ENCODE measurements around the gene PIGW. TPM values are rescaled to one million over a fixed set of nuclear protein-coding genes. Genes with fewer than 3 reads are reported as not detected.

Gene PIGW
- polyA plus RNA-seq, 3 donors: 3.1 to 5.9 (median 3.7) TPM

DNA sequence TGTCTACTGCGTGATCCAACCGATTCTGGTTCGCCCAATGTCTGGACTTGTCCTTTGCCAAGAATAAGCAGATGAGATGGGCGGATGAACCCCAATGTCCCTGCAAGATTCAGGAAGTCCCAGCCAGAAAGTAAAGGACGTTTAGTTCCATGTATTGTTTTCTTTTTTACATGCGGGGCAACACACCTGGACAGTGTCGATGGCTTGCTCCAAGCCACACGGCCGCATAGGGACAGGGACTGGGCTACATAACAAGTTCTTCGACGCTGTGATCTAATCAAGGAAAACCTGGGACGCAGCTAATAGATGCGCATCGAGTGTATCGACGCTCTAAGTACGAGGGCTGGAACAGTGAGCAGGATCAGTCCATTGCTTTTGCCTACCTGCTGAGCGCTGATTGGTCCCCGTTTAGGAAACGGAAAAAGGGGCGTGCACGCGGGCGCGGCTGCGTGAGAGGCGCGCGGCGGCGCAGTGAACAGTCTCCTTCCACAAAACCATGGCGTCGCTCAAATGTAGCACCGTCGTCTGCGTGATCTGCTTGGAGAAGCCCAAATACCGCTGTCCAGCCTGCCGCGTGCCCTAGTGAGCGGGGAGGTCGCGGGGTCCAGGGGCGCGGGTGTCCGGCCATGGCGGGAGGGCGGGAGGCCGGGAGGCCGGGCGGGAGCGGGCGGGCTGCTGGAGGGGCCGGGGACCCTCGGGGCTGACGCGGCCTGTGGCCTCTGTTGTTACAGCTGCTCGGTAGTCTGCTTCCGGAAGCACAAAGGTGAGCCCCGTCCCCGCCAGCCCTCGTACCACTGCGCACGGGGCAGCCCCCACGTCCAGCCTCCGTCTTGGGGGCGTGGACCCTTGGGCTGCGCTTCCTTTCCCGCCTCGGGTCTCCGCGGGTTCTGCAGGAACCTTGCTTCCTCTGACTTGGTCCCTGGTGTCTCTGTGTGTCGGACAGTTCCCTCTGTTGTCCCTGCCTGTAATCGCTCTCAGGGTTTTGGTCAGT is 48.3 kb upstream of the PIGW start, which contains the start of gene ZNHIT3:
Gene ZNHIT3 (plus strand): TSS at position 478 of the 991 bp plus-strand sequence. CDS start 19 bp downstream, at position 497.
- peaks cover 26% of the 10 kb centered on the region for H4K20me1 ChIP-seq (ENCODE audit: insufficient read depth, low read length)
- H3K27me3 Mint-ChIP-seq (ENCODE audit: low read depth in 3 of 3): peaks cover 12 to 23% (median 14%) of the 10 kb centered on the region in 3 donors
- H3K27me3 ChIP-seq (ENCODE audit: control insufficient read depth in 2 of 2, insufficient read depth in 2 of 2, low read length in 2 of 2): peaks cover 6 to 15% of the 10 kb centered on the region in 2 donors
- intact Hi-C loops (cut with micrococcal nuclease): loop anchor here (5.0 to 10.0 kb wide), 2 partner anchors 46 to 512 kb away; partner anchors contain the start of genes MYO19 (in 1 of the 2) and PIGW (in 1 of the 2)
- H3K79me2 ChIP-seq (ENCODE audit: insufficient read depth, low read length): peaks cover 50% of the 10 kb centered on the region
- TF ChIP-seq, protein P1, sequence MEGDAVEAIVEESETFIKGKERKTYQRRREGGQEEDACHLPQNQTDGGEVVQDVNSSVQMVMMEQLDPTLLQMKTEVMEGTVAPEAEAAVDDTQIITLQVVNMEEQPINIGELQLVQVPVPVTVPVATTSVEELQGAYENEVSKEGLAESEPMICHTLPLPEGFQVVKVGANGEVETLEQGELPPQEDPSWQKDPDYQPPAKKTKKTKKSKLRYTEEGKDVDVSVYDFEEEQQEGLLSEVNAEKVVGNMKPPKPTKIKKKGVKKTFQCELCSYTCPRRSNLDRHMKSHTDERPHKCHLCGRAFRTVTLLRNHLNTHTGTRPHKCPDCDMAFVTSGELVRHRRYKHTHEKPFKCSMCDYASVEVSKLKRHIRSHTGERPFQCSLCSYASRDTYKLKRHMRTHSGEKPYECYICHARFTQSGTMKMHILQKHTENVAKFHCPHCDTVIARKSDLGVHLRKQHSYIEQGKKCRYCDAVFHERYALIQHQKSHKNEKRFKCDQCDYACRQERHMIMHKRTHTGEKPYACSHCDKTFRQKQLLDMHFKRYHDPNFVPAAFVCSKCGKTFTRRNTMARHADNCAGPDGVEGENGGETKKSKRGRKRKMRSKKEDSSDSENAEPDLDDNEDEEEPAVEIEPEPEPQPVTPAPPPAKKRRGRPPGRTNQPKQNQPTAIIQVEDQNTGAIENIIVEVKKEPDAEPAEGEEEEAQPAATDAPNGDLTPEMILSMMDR (IDR thresholded peaks at IDR 0.05): no peak
- H3K27ac ChIP-seq (ENCODE audit: low read depth in 1 of 2, low read length in 2 of 2): peak within 1 kb of the TSS; percentile 45 to 73
- peak within 1 kb of the TSS; percentile 83 to 86 (median 85) for H3K4me3 ChIP-seq (replicated peaks in 1 of 3; ENCODE audit: low read depth in 2 of 3, low read length in 3 of 3)
- peaks cover 2 to 16% of the 10 kb centered on the region in 2 donors for H3K36me3 ChIP-seq (replicated peaks in 1 of 2; ENCODE audit: control insufficient read depth in 1 of 2, insufficient read depth in 2 of 2, low read length in 2 of 2)
- peak within 1 kb of the TSS; percentile 96 for H2AFZ ChIP-seq (ENCODE audit: insufficient read depth, low read depth, low read length, poor library complexity, severe bottlenecking)
- DNase-seq: peak; percentile 80 to 86 (median 86)
- peaks cover 11 to 16% of the 10 kb centered on the region in 2 donors for H3K36me3 Mint-ChIP-seq
- H3K27ac Mint-ChIP-seq: peak within 1 kb of the TSS; percentile 71 to 95 (median 93)
- peaks cover 0 to 4% (median 0%) of the 10 kb centered on the region in 7 donors for H3K9me3 Mint-ChIP-seq
- H3K9me3 ChIP-seq (replicated peaks in 1 of 2; ENCODE audit: control insufficient read depth in 1 of 2, insufficient read depth in 1 of 2, low read length in 2 of 2): no peaks in the 10 kb centered on the region
- peak within 1 kb of the TSS; percentile 89 for H3K4me2 ChIP-seq (replicated peaks; ENCODE audit: extremely low read depth, low read length, poor library complexity, severe bottlenecking)
- under 1% methylated on average over 68 of the region's 73 CpGs for WGBS (ENCODE audit: insufficient coverage)
- H3K4me1 Mint-ChIP-seq: peaks cover 28% of the 10 kb centered on the region
- H3K9ac ChIP-seq (ENCODE audit: insufficient read depth, low read length, poor library complexity, severe bottlenecking): peak within 1 kb of the TSS; percentile 79
- peak within 1 kb of the TSS; percentile 98 to 99 for H3K4me3 Mint-ChIP-seq
- H3K4me1 ChIP-seq (ENCODE audit: control insufficient read depth in 1 of 2, insufficient read depth in 2 of 2, low read length in 2 of 2): peaks cover 24 to 32% of the 10 kb centered on the region in 2 donors

- Histone ChIP-seq H3K27ac (ENCODE audit: low read depth in 1 of 2, low read length in 2 of 2) (no peak overlapping the region), H2AFZ (ENCODE audit: insufficient read depth, low read depth, low read length, poor library complexity, severe bottlenecking) (no peak overlapping the region), H3K4me2 (replicated peaks; ENCODE audit: extremely low read depth, low read length, poor library complexity, severe bottlenecking) (no peak overlapping the region), H3K4me1 (ENCODE audit: control insufficient read depth in 1 of 2, insufficient read depth in 2 of 2, low read length in 2 of 2) (no peaks in the 10 kb centered on the region), H3K9ac (ENCODE audit: insufficient read depth, low read length, poor library complexity, severe bottlenecking) (no peak overlapping the region), H3K4me3 (replicated peaks in 1 of 3; ENCODE audit: low read depth in 2 of 3, low read length in 3 of 3) (no peak overlapping the region), H3K36me3 (replicated peaks in 1 of 2; ENCODE audit: control insufficient read depth in 1 of 2, insufficient read depth in 2 of 2, low read length in 2 of 2) (peaks cover 66 to 90% of the 10 kb centered on the region in 2 donors), H3K9me3 (replicated peaks in 1 of 2; ENCODE audit: control insufficient read depth in 1 of 2, insufficient read depth in 1 of 2, low read length in 2 of 2) (no peaks in the 10 kb centered on the region), H3K27me3 (ENCODE audit: control insufficient read depth in 2 of 2, insufficient read depth in 2 of 2, low read length in 2 of 2) (no peaks in the 10 kb centered on the region), H4K20me1 (ENCODE audit: insufficient read depth, low read length) (peaks cover 36% of the 10 kb centered on the region), H3K79me2 (ENCODE audit: insufficient read depth, low read length) (peaks cover 30% of the 10 kb centered on the region)
- Mint-ChIP-seq H3K4me3 (no peak overlapping the region), H3K27ac (peak overlapping the region in 1 of 7 donors; percentile 45), H3K27me3 (ENCODE audit: low read depth in 3 of 3) (no peaks in the 10 kb centered on the region), H3K9me3 (peaks cover 0 to 1% (median 0%) of the 10 kb centered on the region in 7 donors), H3K36me3 (peaks cover 74 to 81% of the 10 kb centered on the region in 2 donors), H3K4me1 (peaks cover 4% of the 10 kb centered on the region)
- DNase-seq: no peak
- intact Hi-C loops (cut with micrococcal nuclease): loop anchor here in 1 of 2 donors (5.0 kb wide), 1 partner anchor 38 kb away; the partner anchor contains the start of genes MYO19 and PIGW
- TF ChIP-seq, protein P1 (IDR thresholded peaks at IDR 0.05): no peak
- WGBS (ENCODE audit: insufficient coverage): no CpG with 5 or more reads among the region's 1 CpG
Measured at GRCh38 chr17:36493956-36494355, 40.8 kb upstream of the PIGW start.
